ENCODE measurements around the gene GAB1. TPM values are rescaled to one million over a fixed set of nuclear protein-coding genes. Genes with fewer than 3 reads are reported as not detected.

Gene GAB1
- total RNA-seq, 1 experiment from 2014 or later = 15.3 TPM

DNA sequence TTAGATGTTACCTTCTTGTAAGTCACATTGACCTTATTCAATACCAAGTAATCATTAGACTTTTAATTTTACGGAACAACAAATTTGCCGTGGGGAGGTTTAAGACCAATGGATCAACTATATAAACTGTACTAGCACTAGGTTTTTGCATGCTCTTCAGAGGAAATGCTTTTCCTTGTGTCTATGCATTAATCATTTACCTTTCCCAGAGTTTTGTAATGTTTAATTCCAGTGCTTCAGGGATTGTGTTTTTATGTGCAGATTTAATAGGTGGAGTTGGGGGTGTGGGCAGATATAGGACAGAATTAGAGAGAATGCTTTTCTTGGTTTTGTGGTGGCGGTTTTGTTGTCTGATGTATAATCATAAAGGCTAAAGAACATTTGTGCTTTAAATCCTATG is 100.8 kb downstream of the GAB1 start:
- no peaks in the 10 kb centered on the region for H3K27me3 Mint-ChIP-seq (ENCODE audit: low read depth)
- DNase-seq = no peak
- Histone ChIP-seq H3K23ac (ENCODE audit: insufficient read length, low read depth, low read length) (no peak overlapping the region), H3K79me1 (ENCODE audit: insufficient read depth, low read depth, low read length, poor library complexity, severe bottlenecking) (no peaks in the 10 kb centered on the region), H4K8ac (replicated peaks; ENCODE audit: insufficient read length, low read depth, low read length) (no peak overlapping the region), H3K27me3 (ENCODE audit: insufficient read depth, low read length) (no peaks in the 10 kb centered on the region), H4K20me1 (ENCODE audit: control insufficient read depth, insufficient read depth, insufficient read length) (no peaks in the 10 kb centered on the region), H3K9ac (ENCODE audit: extremely low read depth, insufficient read length, low read length) (no peak overlapping the region), H4K5ac (ENCODE audit: insufficient read length, low read depth, low read length) (no peak overlapping the region), H3K4ac (ENCODE audit: low read depth, low read length) (no peak overlapping the region), H3T11ph (ENCODE audit: low read length) (no peak overlapping the region), H3K27ac (ENCODE audit: insufficient read length, low read depth, low read length) (no peak overlapping the region), H2AFZ (ENCODE audit: low read length) (no peak overlapping the region), H2BK12ac (ENCODE audit: insufficient read length, low read depth, low read length) (no peak overlapping the region), H2BK20ac (ENCODE audit: low read depth, low read length, poor library complexity, severe bottlenecking) (no peak overlapping the region), H3K4me1 (ENCODE audit: insufficient read depth, low read length) (no peaks in the 10 kb centered on the region; the same call in 1 of the 2 replicates), H3K23me2 (ENCODE audit: insufficient read length, low read depth, low read length, poor library complexity, severe bottlenecking) (no peaks in the 10 kb centered on the region), H3K4me2 (ENCODE audit: insufficient read depth, insufficient read length, low read length) (no peak overlapping the region), H3K56ac (ENCODE audit: insufficient read length, low read depth, low read length) (no peak overlapping the region), H2BK5ac (ENCODE audit: insufficient read length, low read length) (no peak overlapping the region), H3K18ac (ENCODE audit: insufficient read length, low read depth, low read length) (no peak overlapping the region), H3K79me2 (ENCODE audit: insufficient read depth, low read length) (no peaks in the 10 kb centered on the region), H3K14ac (ENCODE audit: insufficient read depth, low read length) (no peak overlapping the region), H2BK15ac (ENCODE audit: low read depth, low read length) (no peak overlapping the region), H2AK5ac (ENCODE audit: insufficient read length, low read length) (no peak overlapping the region), H3K9me3 (ENCODE audit: control insufficient read depth, low read depth, low read length) (no peaks in the 10 kb centered on the region), H4K91ac (ENCODE audit: insufficient read length, low read depth, low read length) (no peak overlapping the region), H2BK120ac (ENCODE audit: low read depth, low read length, poor library complexity, severe bottlenecking) (no peak overlapping the region)
- H3K27ac Mint-ChIP-seq = no peak overlapping the region
- no CpG with 5 or more reads among the region's 3 CpGs for WGBS (ENCODE audit: extremely low coverage, insufficient read length, low lambda C conversion rate)
- peaks cover 5 to 10% (median 5%) of the 10 kb centered on the region in 3 experiments; a peak in 4 of 7 replicates for H3K36me3 Mint-ChIP-seq (ENCODE audit: insufficient read depth in 1 of 3, low read depth in 3 of 3)
- TF ChIP-seq, protein P1, sequence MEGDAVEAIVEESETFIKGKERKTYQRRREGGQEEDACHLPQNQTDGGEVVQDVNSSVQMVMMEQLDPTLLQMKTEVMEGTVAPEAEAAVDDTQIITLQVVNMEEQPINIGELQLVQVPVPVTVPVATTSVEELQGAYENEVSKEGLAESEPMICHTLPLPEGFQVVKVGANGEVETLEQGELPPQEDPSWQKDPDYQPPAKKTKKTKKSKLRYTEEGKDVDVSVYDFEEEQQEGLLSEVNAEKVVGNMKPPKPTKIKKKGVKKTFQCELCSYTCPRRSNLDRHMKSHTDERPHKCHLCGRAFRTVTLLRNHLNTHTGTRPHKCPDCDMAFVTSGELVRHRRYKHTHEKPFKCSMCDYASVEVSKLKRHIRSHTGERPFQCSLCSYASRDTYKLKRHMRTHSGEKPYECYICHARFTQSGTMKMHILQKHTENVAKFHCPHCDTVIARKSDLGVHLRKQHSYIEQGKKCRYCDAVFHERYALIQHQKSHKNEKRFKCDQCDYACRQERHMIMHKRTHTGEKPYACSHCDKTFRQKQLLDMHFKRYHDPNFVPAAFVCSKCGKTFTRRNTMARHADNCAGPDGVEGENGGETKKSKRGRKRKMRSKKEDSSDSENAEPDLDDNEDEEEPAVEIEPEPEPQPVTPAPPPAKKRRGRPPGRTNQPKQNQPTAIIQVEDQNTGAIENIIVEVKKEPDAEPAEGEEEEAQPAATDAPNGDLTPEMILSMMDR (conservative IDR thresholded peaks at IDR 0.05) = no peak
- no peaks in the 10 kb centered on the region for H3K9me3 Mint-ChIP-seq
- H3K4me1 Mint-ChIP-seq = peaks cover 20 to 21% of the 10 kb centered on the region in 2 experiments
- H3K4me3 Mint-ChIP-seq = no peak overlapping the region
